AG09319 (cell line): ENCODE results near the gene AVP.
A peak's percentile ranks its signal among the peaks of the same experiment; 100 is the strongest.

Source experiments
- DNase-seq: peaks from one replicate; pipeline ENCODE4 v3.0.0-alpha.2; 2010; ENCODE audit warnings: low read depth; ENCODE audit errors: extremely low read depth
- TF ChIP-seq, protein P1 (sequence below): IDR thresholded peaks from 2 replicates; pipeline ENCODE4 v1.5.1; 2011; ENCODE audit warnings: low read depth, mild to moderate bottlenecking, inconsistent platforms, low read length, moderate library complexity

Gene AVP

DNA sequence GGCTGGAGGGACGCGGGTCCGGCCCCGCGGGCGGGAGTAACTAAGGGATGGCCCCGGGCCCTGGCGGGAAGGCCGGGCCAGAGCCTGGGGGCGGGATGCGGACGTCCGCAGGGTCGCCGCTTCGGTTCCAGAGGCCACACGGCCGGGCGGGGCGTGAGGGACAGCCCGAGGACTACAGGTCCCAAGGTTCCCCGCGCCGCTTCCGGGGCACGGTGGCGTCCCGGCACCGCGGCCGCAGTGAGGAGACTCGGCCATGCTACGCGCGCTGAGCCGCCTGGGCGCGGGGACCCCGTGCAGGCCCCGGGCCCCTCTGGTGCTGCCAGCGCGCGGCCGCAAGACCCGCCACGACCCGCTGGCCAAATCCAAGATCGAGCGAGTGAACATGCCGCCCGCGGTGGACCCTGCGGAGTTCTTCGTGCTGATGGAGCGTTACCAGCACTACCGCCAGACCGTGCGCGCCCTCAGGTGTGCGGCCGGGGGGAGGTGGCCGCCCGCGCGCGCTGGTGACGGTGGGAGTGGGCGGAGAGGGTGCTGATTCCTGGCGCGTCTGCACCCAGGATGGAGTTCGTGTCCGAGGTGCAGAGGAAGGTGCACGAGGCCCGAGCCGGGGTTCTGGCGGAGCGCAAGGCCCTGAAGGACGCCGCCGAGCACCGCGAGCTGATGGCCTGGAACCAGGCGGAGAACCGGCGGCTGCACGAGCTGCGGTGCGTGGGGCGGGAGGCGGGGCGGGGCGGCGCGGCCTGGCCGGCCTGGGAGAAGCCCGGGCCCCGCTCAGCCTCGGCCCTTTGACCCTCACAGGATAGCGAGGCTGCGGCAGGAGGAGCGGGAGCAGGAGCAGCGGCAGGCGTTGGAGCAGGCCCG lies 38.5 kb downstream of the AVP start, which contains the start of gene MRPS26:
TSS of gene MRPS26 (plus strand) at position 237 of the 861 bp plus-strand sequence. CDS start at position 254, 17 bp downstream.
- peak; percentile 65 for DNase-seq
- TF ChIP-seq, protein P1, sequence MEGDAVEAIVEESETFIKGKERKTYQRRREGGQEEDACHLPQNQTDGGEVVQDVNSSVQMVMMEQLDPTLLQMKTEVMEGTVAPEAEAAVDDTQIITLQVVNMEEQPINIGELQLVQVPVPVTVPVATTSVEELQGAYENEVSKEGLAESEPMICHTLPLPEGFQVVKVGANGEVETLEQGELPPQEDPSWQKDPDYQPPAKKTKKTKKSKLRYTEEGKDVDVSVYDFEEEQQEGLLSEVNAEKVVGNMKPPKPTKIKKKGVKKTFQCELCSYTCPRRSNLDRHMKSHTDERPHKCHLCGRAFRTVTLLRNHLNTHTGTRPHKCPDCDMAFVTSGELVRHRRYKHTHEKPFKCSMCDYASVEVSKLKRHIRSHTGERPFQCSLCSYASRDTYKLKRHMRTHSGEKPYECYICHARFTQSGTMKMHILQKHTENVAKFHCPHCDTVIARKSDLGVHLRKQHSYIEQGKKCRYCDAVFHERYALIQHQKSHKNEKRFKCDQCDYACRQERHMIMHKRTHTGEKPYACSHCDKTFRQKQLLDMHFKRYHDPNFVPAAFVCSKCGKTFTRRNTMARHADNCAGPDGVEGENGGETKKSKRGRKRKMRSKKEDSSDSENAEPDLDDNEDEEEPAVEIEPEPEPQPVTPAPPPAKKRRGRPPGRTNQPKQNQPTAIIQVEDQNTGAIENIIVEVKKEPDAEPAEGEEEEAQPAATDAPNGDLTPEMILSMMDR, result no peak

DNA sequence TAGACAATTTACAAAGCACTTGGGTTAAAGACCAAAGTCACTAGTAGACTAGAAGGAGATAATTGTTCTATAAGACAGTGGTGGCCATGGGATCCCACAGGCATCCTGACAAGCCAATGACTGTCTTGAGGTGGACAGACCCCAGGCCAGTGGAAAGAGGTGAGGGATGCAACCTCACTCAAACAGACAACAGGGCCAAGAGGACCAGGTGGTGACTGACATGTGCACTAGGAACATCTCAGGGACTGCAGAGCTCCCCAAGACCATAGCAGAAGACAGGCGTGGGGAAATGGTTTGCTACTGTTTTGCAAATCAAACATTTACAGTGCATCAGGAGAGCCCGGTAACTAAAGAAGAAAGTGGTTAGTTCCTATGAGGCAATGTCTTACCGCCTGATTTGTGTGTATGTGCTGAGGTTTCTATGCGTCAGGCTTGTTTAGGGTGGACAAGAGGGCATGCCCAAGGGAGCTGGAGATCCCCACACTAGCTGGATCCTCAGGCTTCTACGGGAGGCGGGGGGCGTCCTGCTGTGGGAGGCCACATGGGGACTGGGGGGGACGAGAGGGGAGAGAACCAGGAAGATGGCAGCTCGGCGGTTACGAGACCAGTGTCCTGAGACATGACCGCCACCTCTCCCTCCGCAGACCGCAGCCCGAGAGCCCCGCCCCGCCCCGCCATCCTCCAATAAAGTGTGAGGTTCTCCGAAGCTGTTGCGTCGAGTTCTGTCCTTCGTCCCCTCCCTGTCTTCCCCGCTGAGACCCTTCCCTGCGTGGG lies 39.3 kb downstream of the AVP start:
- DNase-seq, result no peak
- TF ChIP-seq, protein P1, result no peak

DNA sequence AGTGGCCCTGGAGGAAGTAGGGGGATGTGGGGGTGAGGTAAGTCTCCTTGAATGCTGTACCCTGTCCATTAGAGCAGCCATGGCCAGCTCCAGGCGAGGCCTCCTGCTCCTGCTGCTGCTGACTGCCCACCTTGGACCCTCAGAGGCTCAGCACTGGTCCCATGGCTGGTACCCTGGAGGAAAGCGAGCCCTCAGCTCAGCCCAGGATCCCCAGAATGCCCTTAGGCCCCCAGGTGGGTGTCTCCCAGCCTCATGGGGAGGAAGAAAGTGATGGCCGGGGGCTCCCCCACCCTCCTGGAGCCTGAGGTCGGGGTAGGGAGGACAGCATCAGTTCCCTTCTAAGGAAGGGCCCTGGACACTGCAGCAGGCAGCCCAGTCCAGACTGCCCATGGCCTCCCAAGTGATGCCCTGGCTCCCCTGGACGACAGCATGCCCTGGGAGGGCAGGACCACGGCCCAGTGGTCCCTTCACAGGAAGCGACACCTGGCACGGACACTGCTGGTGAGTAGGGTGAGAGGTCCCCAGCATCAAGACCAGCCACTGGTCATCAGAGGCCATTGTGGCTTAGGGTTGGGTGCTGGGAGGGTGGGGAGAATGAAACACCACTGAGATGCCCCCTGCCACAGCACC lies 40.1 kb downstream of the AVP start:
- TF ChIP-seq, protein P1, result no peak

DNA sequence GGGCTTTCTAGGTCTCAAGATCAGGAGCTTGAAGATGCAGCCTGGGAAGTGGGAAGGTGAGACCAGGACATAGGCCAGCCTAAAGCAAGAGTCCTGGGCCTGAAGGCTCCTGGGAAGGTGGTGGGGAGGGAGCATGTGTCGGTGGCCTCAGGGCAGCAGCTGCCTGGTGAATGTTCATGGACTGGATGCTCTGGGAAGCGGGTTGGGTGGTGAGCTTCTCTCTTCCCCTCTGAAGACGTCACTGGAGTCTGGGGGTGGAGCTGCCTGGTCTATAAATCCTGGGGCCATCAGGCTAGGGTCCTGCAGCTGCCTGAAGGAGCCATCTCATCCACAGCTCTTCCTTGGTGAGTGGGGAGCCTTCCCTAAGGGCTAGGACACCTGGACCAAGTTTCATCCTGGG lies 41.2 kb downstream of the AVP start, which contains the start of gene GNRH2:
TSS of gene GNRH2 (plus strand) at position 301 of the 400 bp plus-strand sequence. CDS start 793 bp downstream, outside the sequence.
- TF ChIP-seq, protein P1, result no peak
- DNase-seq, result no peak

More for the DNA sequence above, 40.1 kb downstream of the AVP start:
- no peak for DNase-seq

DNA sequence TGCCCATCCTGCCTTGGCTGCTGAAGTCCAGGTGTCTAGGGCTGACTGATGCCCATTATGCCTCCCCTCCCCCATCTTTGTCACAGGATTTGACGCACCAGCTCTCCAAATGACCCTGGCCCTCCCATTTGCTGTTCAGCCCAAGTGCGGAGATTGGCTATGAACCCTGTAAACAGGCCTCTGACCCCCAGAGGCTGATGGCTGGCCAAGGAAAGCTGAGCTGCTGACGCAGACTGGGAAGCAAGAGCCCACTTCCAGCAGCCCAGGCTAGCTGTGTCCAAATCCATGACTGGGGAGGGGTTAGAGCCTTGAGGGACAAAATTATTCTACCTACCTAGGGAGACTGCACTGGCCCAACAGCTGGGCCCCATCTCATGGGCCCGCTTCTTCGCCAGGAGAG lies 41.9 kb downstream of the AVP start:
- TF ChIP-seq, protein P1, result no peak
- DNase-seq, result no peak

DNA sequence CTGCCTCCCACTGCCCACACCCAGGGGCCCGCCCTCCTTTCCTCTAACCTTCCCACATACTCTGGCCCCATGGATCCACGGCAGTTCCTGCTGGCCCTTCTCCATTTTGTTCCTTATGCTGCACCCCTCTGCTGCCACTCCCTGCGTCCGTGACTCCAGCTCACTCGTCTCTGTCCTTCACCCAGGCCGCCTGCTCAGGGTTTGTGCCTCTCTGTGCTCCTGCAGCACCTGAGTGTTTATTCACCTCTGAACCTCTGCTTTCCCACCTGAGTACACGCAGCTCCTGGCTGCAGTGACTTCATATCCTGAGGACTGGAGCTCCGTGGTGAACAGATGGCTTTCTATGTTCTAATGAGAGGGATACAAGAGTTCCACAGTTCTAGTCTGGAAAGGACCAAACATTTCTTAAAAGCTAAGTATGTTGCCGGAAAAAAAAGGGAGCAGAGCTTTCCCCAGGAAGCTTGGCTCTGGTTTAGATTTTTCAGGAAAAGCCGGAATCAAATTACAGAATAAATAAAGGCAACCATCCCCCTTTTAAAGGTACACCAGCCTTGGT lies 42.6 kb downstream of the AVP start:
- no peak for DNase-seq
- TF ChIP-seq, protein P1, result no peak
